Right lobe of liver (tissue), 6 donors: ENCODE measurements around the gene THEM4. TPM values are rescaled to one million over a fixed set of nuclear protein-coding genes. Genes with fewer than 3 reads are reported as not detected.
"Not testable (repeated sequence)": the region's sequence is repeated elsewhere in the genome, so short reads cannot be mapped to it uniquely, and the experiment has no call there.

ENCODE experiments used
- ATAC-seq, 4 donors: fragments of 200-7000 bp; cut with Tn5 transposase; one replicate each; pipeline ENCODE4 v1.9.1; 2020; ENCODE audit warnings: mild to moderate bottlenecking in 4 of 4, moderate library complexity in 4 of 4
- DNase-seq, 3 donors: peaks; one replicate each; pipeline ENCODE4 v3.0.0-alpha.2; 2020
- H3K27ac ChIP-seq, 3 donors: fragments of 200-600 bp; one replicate each; pipeline ENCODE4 v1.8.0; 2022
- H3K27me3 ChIP-seq, 2 donors: fragments of 200-600 bp; one replicate each; pipeline ENCODE4 v1.8.0; 2022
- H3K36me3 ChIP-seq, 4 donors: fragments of 200-600 bp; sonication (generic) in 1 of 4; one replicate each; pipeline versions ENCODE4 v1.5.1 to v1.8.0; 2017 to 2022; ENCODE audit warnings: control low read depth in 1 of 4
- H3K4me1 ChIP-seq, 4 donors: fragments of 200-600 bp; sonication (generic) in 1 of 4; one replicate each; pipeline versions ENCODE4 v1.5.1 to v1.8.0; 2017 to 2022; ENCODE audit warnings: control low read depth in 1 of 4
- H3K4me3 ChIP-seq, 3 donors: fragments of 200-600 bp; one replicate each; pipeline ENCODE4 v1.8.0; 2022
- H3K9me3 ChIP-seq, 4 donors: fragments of 200-600 bp; sonication (generic) in 1 of 4; one replicate each; pipeline versions ENCODE4 v1.5.1 to v1.8.0; 2017 to 2022; ENCODE audit warnings: control low read depth in 1 of 4
- CTCF ChIP-seq, 4 donors: fragments of 200-600 bp in 3 of 4; fragments of 450-650 bp in 1 of 4; IDR thresholded peaks; one replicate each; pipeline versions ENCODE4 v1.5.1 to v1.8.0; 2016 to 2022; ENCODE audit warnings: antibody characterized with exemption in 4 of 4, mild to moderate bottlenecking in 2 of 4
- POLR2A ChIP-seq: fragments of 450-650 bp; IDR thresholded peaks from one replicate; pipeline ENCODE4 v1.6.1; 2017; ENCODE audit warnings: antibody characterized with exemption, mild to moderate bottlenecking
- WGBS: methylation state at CpG from one replicate; pipeline ENCODE4 v1.1.6; 2018; ENCODE audit warnings: low coverage, low lambda C conversion rate; ENCODE audit not compliant: insufficient coverage; ENCODE audit errors: missing lambda C conversion rate; 5-methylcytosine and 5-hydroxymethylcytosine counted together
- intact Hi-C, 2 donors: fragments of 100-400 bp; cut with DNase I; formaldehyde crosslinking; loops; one replicate each; pipeline versions ENCODE4 v1.11.2 to v1.14.1; 2022
- total RNA-seq, 6 experiments: library from RNA; depleted of rRNA in 2 of 6; stranded (reverse); fragments of >200 nt in 2 of 6; fragmentation: NEBNext Ultra II Directional in 3 of 6; extraction: Animal tissue kit (Norgen Biotek cat#: 25700) in 3 of 6; gene quantifications; one replicate each; pipeline versions ENCODE4 v1.1.0 to v1.2.4, GENCODE V29; 2016 to 2023
- donor health status: DM: no; HTN: yes; CAD: no.
- donor health status: DM: no; HTN: no; CAD: no.
- donor health status: DM: no; HTN: no; CAD: no.
- donor health status: DM: no; HTN: yes; CAD: no.
- donor health status: DM: no; HTN: yes; CAD: no.

Gene THEM4
- total RNA-seq, 6 experiments from 2014 or later = 8.5 to 19.1 (median 9.2) TPM

- WGBS = 29% methylated on average over 1 of the region's 2 CpGs
- H3K36me3 ChIP-seq = no peaks in the 10 kb centered on the region
- no peaks in the 10 kb centered on the region for H3K9me3 ChIP-seq
- peak in 1 of 4 donors; percentile 21 for ATAC-seq
- no peak for DNase-seq
- H3K27ac ChIP-seq = peak overlapping the region in 1 of 3 donors; percentile 8
- intact Hi-C loops = no loop called here
- TF ChIP-seq POLR2A = no peak
- TF ChIP-seq CTCF (IDR thresholded peaks at IDR 0.05) = no peak
- no peaks in the 10 kb centered on the region for H3K27me3 ChIP-seq
- no peak overlapping the region for H3K4me3 ChIP-seq
- no peaks in the 10 kb centered on the region for H3K4me1 ChIP-seq
These were observed 4.3 kb downstream of the THEM4 start for GRCh38 chr1:151905070-151905442.

GRCh38 chr1:151902858-151903257 is 6.5 kb downstream of the THEM4 start:
- no peak overlapping the region for H3K4me3 ChIP-seq
- H3K9me3 ChIP-seq = no peaks in the 10 kb centered on the region
- H3K27me3 ChIP-seq = no peaks in the 10 kb centered on the region
- intact Hi-C loops = no loop called here
- 50% methylated on average over 2 of the region's 2 CpGs for WGBS
- ATAC-seq (no peak), DNase-seq (no peak)
- TF ChIP-seq CTCF (IDR thresholded peaks at IDR 0.05) (no peak), POLR2A (no peak)
- no peaks in the 10 kb centered on the region for H3K36me3 ChIP-seq
- peaks cover 0 to 4% (median 0%) of the 10 kb centered on the region in 4 donors for H3K4me1 ChIP-seq
- no peak overlapping the region for H3K27ac ChIP-seq

GRCh38 chr1:151900804-151901203 is 8.5 kb downstream of the THEM4 start:
- H3K27ac ChIP-seq, H3K4me1 ChIP-seq, intact Hi-C loops, DNase-seq, H3K4me3 ChIP-seq, H3K36me3 ChIP-seq, H3K27me3 ChIP-seq, H3K9me3 ChIP-seq, ATAC-seq: not testable (repeated sequence)
- 100% methylated on average over 2 of the region's 3 CpGs for WGBS

- DNase-seq (no peak), ATAC-seq (no peak)
- intact Hi-C loops = no loop called here
- H3K4me3 ChIP-seq = no peak overlapping the region
- no peaks in the 10 kb centered on the region for H3K27me3 ChIP-seq
- H3K9me3 ChIP-seq = no peaks in the 10 kb centered on the region
- peaks cover 0 to 16% (median 2%) of the 10 kb centered on the region in 4 donors for H3K36me3 ChIP-seq
- peaks cover 0 to 4% (median 0%) of the 10 kb centered on the region in 4 donors for H3K4me1 ChIP-seq
- WGBS = no CpG with 5 or more reads among the region's 2 CpGs
- TF ChIP-seq POLR2A (no peak), CTCF (IDR thresholded peaks at IDR 0.05) (no peak)
- no peak overlapping the region for H3K27ac ChIP-seq
These were observed 10.8 kb downstream of the THEM4 start for GRCh38 chr1:151898519-151898991.

GRCh38 chr1:151897991-151898431 is 11.3 kb downstream of the THEM4 start:
- no peaks in the 10 kb centered on the region for H3K9me3 ChIP-seq
- no peak for DNase-seq
- peaks cover 0 to 4% (median 0%) of the 10 kb centered on the region in 4 donors for H3K4me1 ChIP-seq
- intact Hi-C loops = no loop called here
- 77% methylated on average over 6 of the region's 10 CpGs for WGBS
- peak in 1 of 4 donors; percentile 43 for ATAC-seq
- H3K27ac ChIP-seq = no peak overlapping the region
- peaks cover 0 to 16% (median 2%) of the 10 kb centered on the region in 4 donors for H3K36me3 ChIP-seq
- TF ChIP-seq CTCF (IDR thresholded peaks at IDR 0.05) = no peak
- no peak for TF ChIP-seq POLR2A
- no peak overlapping the region for H3K4me3 ChIP-seq
- no peaks in the 10 kb centered on the region for H3K27me3 ChIP-seq
